B cell (primary cell): Measurements from ENCODE around the gene ELP2. TPM values are rescaled to one million over a fixed set of nuclear protein-coding genes. Genes with fewer than 3 reads are reported as not detected.

Experiments used
- ATAC-seq: fragments of 200-7000 bp; cut with Tn5 transposase; one replicate; pipeline ENCODE4 v1.10.0; 2021; ENCODE audit warnings: low read depth, mild to moderate bottlenecking, moderate number of reproducible peaks, moderate library complexity
- CTCF ChIA-PET: fragments of 350-600 bp; sonication (Branson Sonifier 250); formaldehyde crosslinking; loops from one replicate; lab custom pipeline; 2021; ENCODE audit warnings: antibody characterized with exemption, inconsistent platforms; lab: Charles Lee
- POLR2A ChIA-PET: fragments of 350-600 bp; sonication (Branson Sonifier 250); formaldehyde crosslinking; loops from one replicate; lab custom pipeline; 2021; ENCODE audit warnings: antibody characterized with exemption; lab: Charles Lee
- DNase-seq: peaks from one replicate; pipeline ENCODE4 v3.0.0; 2013
- H2AFZ ChIP-seq: 2 replicates; pipeline ENCODE4 v1.6.1; 2012; ENCODE audit warnings: mild to moderate bottlenecking, low read depth, low read length; ENCODE audit not compliant: insufficient read depth, poor library complexity, severe bottlenecking
- H3K27ac ChIP-seq, 2 donors: 1 replicate in 1 of 2; 2 replicates in 1 of 2; pipeline ENCODE4 v1.5.1; 2012 to 2013; ENCODE audit warnings: low read length in 2 of 2, mild to moderate bottlenecking in 2 of 2, moderate library complexity in 1 of 2
- H3K27me3 ChIP-seq, 4 experiments: fragments of 200-600 bp in 1 of 4; sonication (generic) in 1 of 4; replicated peaks in 1 of 4; 1 replicate in 2 of 4; 2 replicates in 2 of 4; pipeline versions ENCODE4 v1.6.1 to v1.7.0; 2013 to 2016; ENCODE audit warnings: low read length in 3 of 4, mild to moderate bottlenecking in 2 of 4, mixed read lengths in 1 of 4, moderate library complexity in 1 of 4; ENCODE audit not compliant: insufficient read depth in 4 of 4, control insufficient read depth in 3 of 4; ENCODE audit errors: control extremely low read depth in 1 of 4
- H3K36me3 ChIP-seq, 2 experiments: replicated peaks in 1 of 2; 1 replicate in 1 of 2; 2 replicates in 1 of 2; pipeline versions ENCODE4 v1.6.1 to v1.7.1; 2013; ENCODE audit warnings: low read length in 1 of 2; ENCODE audit not compliant: insufficient read depth in 2 of 2, control insufficient read depth in 1 of 2; ENCODE audit errors: control extremely low read depth in 1 of 2, extremely low read depth in 1 of 2
- H3K4me1 ChIP-seq, 2 donors: fragments of 200-600 bp in 1 of 2; sonication (generic) in 1 of 2; 1 replicate in 1 of 2; 2 replicates in 1 of 2; pipeline versions ENCODE4 v1.5.1 to v1.6.1; 2013 to 2017; ENCODE audit warnings: low read length in 2 of 2; ENCODE audit not compliant: control insufficient read depth in 2 of 2, insufficient read depth in 2 of 2
- H3K4me2 ChIP-seq: replicated peaks from 2 replicates; pipeline ENCODE3; 2012; ENCODE audit warnings: mild to moderate bottlenecking, low read depth, low read length; ENCODE audit not compliant: poor library complexity, severe bottlenecking
- H3K4me3 ChIP-seq, 5 experiments: fragments of 200-600 bp in 1 of 5; sonication (generic) in 1 of 5; 1 replicate in 3 of 5; 2 replicates in 2 of 5; pipeline versions ENCODE4 v1.5.1 to v1.7.0; 2011 to 2016; ENCODE audit warnings: low read length in 4 of 5, mild to moderate bottlenecking in 4 of 5, low read depth in 2 of 5, control low read depth in 1 of 5, moderate library complexity in 1 of 5; ENCODE audit not compliant: insufficient read depth in 1 of 5; ENCODE audit errors: control extremely low read depth in 1 of 5, extremely low read depth in 1 of 5
- H3K79me2 ChIP-seq: fragments of 200-600 bp; sonication (generic); one replicate; pipeline ENCODE4 v1.6.0; 2016; ENCODE audit warnings: low read length; ENCODE audit not compliant: control insufficient read depth, insufficient read depth
- H3K9ac ChIP-seq: fragments of 200-600 bp; sonication (generic); 2 replicates; pipeline ENCODE4 v1.6.1; 2017; ENCODE audit warnings: mild to moderate bottlenecking, low read length, moderate library complexity
- H3K9me3 ChIP-seq, 3 donors: one replicate each; pipeline versions ENCODE4 v1.6.1 to v1.7.1; 2013; ENCODE audit warnings: low read length in 2 of 3; ENCODE audit not compliant: control insufficient read depth in 2 of 3, insufficient read depth in 1 of 3; ENCODE audit errors: control extremely low read depth in 1 of 3
- H4K20me1 ChIP-seq: 2 replicates; pipeline ENCODE4 v1.6.0; 2012; ENCODE audit warnings: mild to moderate bottlenecking, low read length; ENCODE audit not compliant: insufficient read depth, control insufficient read depth, poor library complexity, severe bottlenecking
- H3K27ac Mint-ChIP-seq: one replicate; pipeline ENCODE4 v1.8.0; 2021; ENCODE audit warnings: mixed read lengths
- H3K27me3 Mint-ChIP-seq: one replicate; pipeline ENCODE4 v1.8.0; 2021; ENCODE audit warnings: mixed read lengths
- H3K4me1 Mint-ChIP-seq: one replicate; pipeline ENCODE4 v1.8.0; 2021; ENCODE audit warnings: mixed read lengths
- H3K4me3 Mint-ChIP-seq: one replicate; pipeline ENCODE4 v1.8.0; 2021; ENCODE audit warnings: mixed read lengths
- H3K9me3 Mint-ChIP-seq: one replicate; pipeline ENCODE4 v1.8.0; 2022; ENCODE audit warnings: mixed read lengths; ENCODE audit not compliant: insufficient read depth
- CTCF ChIP-seq: fragments of 200-600 bp; IDR thresholded peaks from one replicate; pipeline ENCODE4 v1.8.0; 2022; ENCODE audit warnings: antibody characterized with exemption, mild to moderate bottlenecking
- EZH2 ChIP-seq: IDR thresholded peaks from 2 replicates; pipeline ENCODE4 v1.6.1; 2012; ENCODE audit warnings: borderline replicate concordance, low read depth, mild to moderate bottlenecking, moderate library complexity, low read length; ENCODE audit not compliant: insufficient read depth, poor library complexity, severe bottlenecking
- WGBS: methylation state at CpG from one replicate; pipeline ENCODE4 v1.1.5; 2013; ENCODE audit warnings: missing lambda C conversion rate; ENCODE audit not compliant: insufficient coverage; 5-methylcytosine and 5-hydroxymethylcytosine counted together
- intact Hi-C: fragments of 100-400 bp; cut with micrococcal nuclease; formaldehyde crosslinking; loops from one replicate; pipeline ENCODE4 v1.10.0; 2022
- polyA plus RNA-seq: library from polyadenylated mRNA; depleted of rRNA; stranded (reverse); fragments of >200 nt; gene quantifications from 2 replicates; pipeline ENCODE4 v1.2.3, GENCODE V29; 2012
- total RNA-seq, 2 donors: library from RNA; stranded (reverse); fragments of 120-200 nt in 1 of 2; gene quantifications; 1 replicate in 1 of 2; 2 replicates in 1 of 2; pipeline versions ENCODE4 v1.2.3 to v1.2.4, GENCODE V29; 2013 to 2022

The ELP2 gene
- total and polyA plus RNA-seq, 2 donors (not counting 1 experiment from before 2014, with no cell fraction given) = 45.7 to 137 TPM

GRCh38 chr18:36120297-36120696 lies 9.4 kb upstream of the ELP2 start:
- Histone ChIP-seq H3K36me3 (peaks cover 0 to 48% of the 10 kb centered on the region in 2 experiments), H3K79me2 (no peaks in the 10 kb centered on the region), H3K9me3 (no peaks in the 10 kb centered on the region), H3K27me3 (no peaks in the 10 kb centered on the region), H3K4me3 (no peak overlapping the region), H3K4me1 (no peaks in the 10 kb centered on the region), H3K27ac (no peak overlapping the region), H3K4me2 (no peak overlapping the region), H3K9ac (no peak overlapping the region), H2AFZ (no peak overlapping the region), H4K20me1 (no peaks in the 10 kb centered on the region)
- ATAC-seq (no peak), DNase-seq (no peak)
- Mint-ChIP-seq H3K9me3 (no peaks in the 10 kb centered on the region), H3K27me3 (no peaks in the 10 kb centered on the region), H3K4me3 (no peak overlapping the region), H3K27ac (no peak overlapping the region), H3K4me1 (no peaks in the 10 kb centered on the region)
- ChIA-PET POLR2A (interaction anchor here (1.3 kb wide), 1 partner anchor 9 kb away, joined by 6 read pairs; the partner anchor contains the start of gene SLC39A6), CTCF (interaction anchor here (0.9 to 1.6 kb wide), 3 partner anchors 9 to 161 kb away, joined by 3 read pairs; partner anchors contain the start of genes ELP2 and SLC39A6)
- intact Hi-C loops = no loop called here
- WGBS = 100% methylated on average over 1 of the region's 3 CpGs
- no peak for TF ChIP-seq EZH2
- no peak for TF ChIP-seq CTCF

- H3K79me2 ChIP-seq = peaks cover 18% of the 10 kb centered on the region
- DNase-seq (no peak), ATAC-seq (no peak)
- no peak overlapping the region for H3K4me3 Mint-ChIP-seq
- H2AFZ ChIP-seq = no peak overlapping the region
- H4K20me1 ChIP-seq = no peaks in the 10 kb centered on the region
- CTCF ChIA-PET = interaction anchor here (1.3 kb wide), 1 partner anchor 107 kb away, joined by 3 read pairs; no protein-coding TSS in a partner anchor
- H3K36me3 ChIP-seq = peaks cover 0 to 29% of the 10 kb centered on the region in 2 experiments
- no peaks in the 10 kb centered on the region for H3K27me3 ChIP-seq
- H3K4me1 ChIP-seq = peaks cover 7 to 10% of the 10 kb centered on the region in 2 donors
- H3K4me3 ChIP-seq = no peak overlapping the region
- no peak overlapping the region for H3K27ac Mint-ChIP-seq
- intact Hi-C loops = no loop called here
- WGBS = 100% methylated on average over 2 of the region's 4 CpGs
- no peaks in the 10 kb centered on the region for H3K27me3 Mint-ChIP-seq
- no peaks in the 10 kb centered on the region for H3K9me3 ChIP-seq
- no peak for TF ChIP-seq EZH2
- no peak for TF ChIP-seq CTCF
- POLR2A ChIA-PET = no interaction called here
- peaks cover 22% of the 10 kb centered on the region for H3K4me1 Mint-ChIP-seq
- no peaks in the 10 kb centered on the region for H3K9me3 Mint-ChIP-seq
- H3K27ac ChIP-seq = no peak overlapping the region
- no peak overlapping the region for H3K9ac ChIP-seq
- H3K4me2 ChIP-seq = no peak overlapping the region
Observed at GRCh38 chr18:36124841-36125240, 4.9 kb upstream of the ELP2 start.
